NCI-H2029 (cell line): ENCODE data around the gene CNOT1.
"Not testable (repeated sequence)": the region's sequence is repeated elsewhere in the genome, so short reads cannot be mapped to it uniquely, and the experiment has no call there.

Experiments
- DNase-seq: peaks from one replicate; lab custom pipeline; 2025; lab: John Stamatoyannopoulos, UW

CNOT1 gene

GRCh38 chr16:58638148-58639036, 8.8 kb upstream of the CNOT1 start:
- DNase-seq = no peak

DNA sequence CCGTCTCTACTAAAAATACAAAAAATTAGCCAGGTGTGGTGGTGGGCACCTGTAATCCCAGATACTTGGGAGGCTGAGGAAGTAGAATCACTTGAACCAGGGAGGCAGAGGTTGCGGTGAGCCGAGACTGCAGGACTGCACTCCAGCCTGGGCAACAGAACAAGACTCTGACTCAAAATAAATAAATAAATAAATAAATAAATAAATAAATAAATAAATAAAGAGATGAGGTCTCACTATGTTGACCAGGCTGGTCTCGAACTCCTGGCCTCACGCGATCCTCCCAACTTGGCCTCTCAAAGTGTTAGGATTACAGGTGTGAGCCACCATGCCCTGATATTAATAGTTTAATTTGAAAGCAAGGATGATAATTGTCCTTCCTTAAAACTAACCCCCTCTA, 7.4 kb upstream of the CNOT1 start:
- DNase-seq = not testable (repeated sequence)

- DNase-seq = no peak
Measured at GRCh38 chr16:58636466-58636865, 6.8 kb upstream of the CNOT1 start.

- no peak for DNase-seq
Measured at GRCh38 chr16:58635502-58635901, 5.9 kb upstream of the CNOT1 start.

DNA sequence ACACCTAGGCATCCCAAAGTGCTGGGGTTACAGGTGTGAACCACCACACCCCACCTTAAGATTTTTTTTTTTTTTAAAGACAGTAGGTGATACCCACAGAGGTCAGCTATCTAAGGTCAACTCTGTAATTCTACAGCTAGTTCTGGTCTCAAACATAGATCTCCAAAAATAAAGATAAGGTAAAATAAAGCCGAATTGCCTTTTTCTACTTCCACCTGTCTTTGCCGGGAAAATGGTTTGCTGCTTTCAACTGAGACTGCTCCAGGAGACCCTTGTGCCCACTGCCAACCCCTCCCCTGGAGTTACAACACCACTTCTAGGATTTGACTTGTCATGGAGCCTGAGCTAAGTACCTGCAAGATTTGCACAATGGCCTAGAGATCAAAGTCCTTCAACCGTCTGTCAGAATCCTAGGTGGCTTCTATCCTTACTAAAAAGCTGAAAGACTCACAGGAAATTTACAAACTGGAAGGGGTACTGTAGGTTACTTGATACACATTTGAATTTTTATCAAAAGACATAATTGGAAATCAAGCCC, 4.7 kb upstream of the CNOT1 start:
- DNase-seq = no peak

GRCh38 chr16:58628845-58629732, 537 bp downstream of the CNOT1 start:
- no peak for DNase-seq

DNA sequence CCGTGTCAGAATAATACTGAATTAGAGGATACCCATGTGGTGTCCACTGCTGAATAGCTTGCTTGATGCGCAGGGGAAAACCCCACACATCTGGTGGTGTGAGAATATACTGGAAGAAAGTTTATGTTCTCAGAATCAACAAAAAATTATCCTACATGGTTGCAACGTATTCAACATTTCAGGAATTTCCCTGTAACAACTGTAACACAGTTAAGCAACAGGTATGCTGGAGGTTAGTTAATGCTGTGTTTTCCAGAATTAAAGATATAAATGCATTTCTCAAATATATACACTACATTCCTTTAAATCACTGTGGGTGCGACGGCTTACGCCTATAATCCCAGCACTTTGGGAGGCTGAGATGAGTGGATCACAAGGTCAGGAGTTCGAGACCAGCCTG, 5.4 kb downstream of the CNOT1 start:
- no peak for DNase-seq

- DNase-seq = no peak
Measured at GRCh38 chr16:58620396-58620795, 9.2 kb downstream of the CNOT1 start.

GRCh38 chr16:58615280-58615679, 14.3 kb downstream of the CNOT1 start:
- no peak for DNase-seq

GRCh38 chr16:58614860-58615259, 14.8 kb downstream of the CNOT1 start:
- DNase-seq = no peak

- DNase-seq = no peak
Measured at GRCh38 chr16:58614212-58614611, 15.4 kb downstream of the CNOT1 start.

- DNase-seq = not testable (repeated sequence)
Measured at GRCh38 chr16:58612965-58613364, 16.7 kb downstream of the CNOT1 start.

DNA sequence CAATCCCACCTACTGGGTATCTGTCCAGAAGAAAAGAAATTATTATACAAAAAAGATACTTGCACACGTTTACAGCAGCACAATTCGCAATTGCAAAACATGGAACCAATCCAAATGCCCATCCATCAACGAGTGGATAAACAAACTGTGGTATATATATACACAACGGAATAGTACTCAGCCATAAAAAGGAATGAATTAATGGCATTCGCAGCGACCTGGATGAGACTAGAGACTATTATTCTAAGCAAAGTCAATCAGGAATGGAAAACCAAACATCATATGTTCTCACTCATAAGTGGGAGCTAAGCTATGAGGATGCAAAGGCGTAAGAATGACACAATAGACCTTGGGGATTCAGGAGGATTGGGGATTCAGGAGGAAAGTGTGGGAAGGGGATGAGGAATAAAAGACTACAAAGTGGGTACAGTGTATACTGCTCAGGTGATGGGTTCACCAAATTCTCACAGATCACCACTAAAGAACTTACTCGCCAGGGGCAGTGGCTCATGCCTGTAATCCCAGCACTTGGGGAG, 21.0 kb downstream of the CNOT1 start:
- DNase-seq = no peak

- DNase-seq = no peak
Measured at GRCh38 chr16:58605562-58605961, 24.1 kb downstream of the CNOT1 start.

GRCh38 chr16:58591083-58591482, 38.5 kb downstream of the CNOT1 start:
- DNase-seq = no peak

DNA sequence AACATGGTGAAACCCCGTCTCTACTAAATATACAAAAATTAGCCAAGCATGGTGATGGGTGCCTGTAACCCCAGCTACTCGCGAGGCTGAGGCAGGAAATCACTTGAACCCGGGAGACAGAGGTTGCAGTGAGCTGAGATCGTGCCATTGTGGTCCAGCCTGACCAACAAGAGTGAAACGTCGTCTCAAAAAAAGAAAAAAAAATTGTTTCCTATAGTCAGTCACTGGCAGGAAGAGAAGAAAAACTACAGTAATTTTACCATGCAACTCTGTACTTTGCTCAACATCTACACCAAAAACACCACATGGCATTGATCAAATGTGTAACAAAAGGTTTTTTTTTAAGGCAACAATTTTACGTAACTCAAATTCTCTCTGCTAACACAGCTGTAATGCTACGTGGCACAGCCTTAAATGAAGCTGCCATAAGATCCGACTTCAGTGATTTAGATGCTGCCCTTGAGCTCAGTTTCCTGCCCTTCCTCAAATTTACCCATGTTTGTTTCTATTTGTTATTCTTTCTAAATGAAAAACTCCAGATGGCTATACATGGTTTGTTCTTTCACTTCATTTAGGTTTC, 40.2 kb downstream of the CNOT1 start:
- no peak for DNase-seq

- DNase-seq = no peak
Measured at GRCh38 chr16:58588406-58588805, 41.2 kb downstream of the CNOT1 start.

GRCh38 chr16:58586340-58587030, 43.1 kb downstream of the CNOT1 start:
- DNase-seq = no peak

GRCh38 chr16:58584831-58585505, 44.7 kb downstream of the CNOT1 start:
- no peak for DNase-seq

DNA sequence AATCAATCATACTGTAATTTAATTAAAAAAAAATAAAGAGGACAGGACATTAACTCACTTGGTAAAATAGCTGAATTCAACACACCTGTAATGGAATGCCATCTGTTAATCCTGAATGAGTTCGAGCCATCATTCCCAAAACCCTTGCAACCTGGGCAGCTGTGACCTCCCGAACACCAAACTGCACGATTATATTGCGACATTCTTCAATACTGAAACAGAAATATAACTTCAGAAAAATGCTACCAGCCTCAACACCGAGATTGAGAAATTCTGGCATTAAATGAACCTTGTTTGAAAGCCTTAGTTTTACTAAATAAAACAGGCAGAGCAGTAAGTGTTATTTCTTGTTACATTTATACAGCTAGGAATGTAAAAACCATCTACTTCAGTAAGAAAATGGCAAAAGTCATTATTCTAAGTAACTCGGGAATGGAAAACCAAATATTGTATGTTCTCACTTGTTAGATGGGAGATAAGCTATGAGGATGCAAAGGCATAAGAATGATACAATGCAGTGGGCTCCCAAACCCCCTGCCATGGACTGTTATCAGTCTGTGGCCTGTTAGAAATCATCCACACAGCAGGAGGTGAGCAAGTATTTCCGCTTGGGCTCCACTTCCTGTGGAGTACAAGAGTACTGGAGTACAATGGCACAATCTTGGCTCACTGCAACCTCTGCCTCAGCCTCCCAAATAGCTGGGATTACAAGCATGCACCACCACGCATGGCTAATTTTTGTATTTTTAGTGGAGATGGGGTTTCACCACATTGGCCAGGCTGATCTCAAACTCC, 46.5 kb downstream of the CNOT1 start:
- no peak for DNase-seq
